Measurements from ENCODE around the gene PTX4.

DNA sequence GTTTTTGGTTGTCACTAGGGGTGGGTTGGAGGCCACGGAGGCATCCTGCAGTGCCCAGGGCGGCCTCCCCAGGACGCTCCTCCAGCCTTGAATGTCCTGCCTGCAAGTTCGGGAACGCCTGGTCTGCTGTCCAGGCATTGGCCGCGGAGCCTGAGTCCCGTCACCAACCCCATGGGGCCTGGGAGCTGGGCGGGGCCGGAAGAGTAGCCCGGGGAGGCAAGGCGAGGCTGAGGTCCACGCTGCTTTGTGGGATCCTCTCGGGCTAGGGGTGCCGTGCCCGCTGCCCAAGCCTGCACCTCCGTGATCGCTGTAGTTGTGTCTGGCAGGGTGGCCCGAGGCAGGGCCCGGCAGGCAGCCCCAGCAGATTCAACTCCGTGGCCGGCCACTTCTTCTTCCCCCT lies 17.2 kb upstream of the PTX4 start:
- TF ChIP-seq CTCF (IDR thresholded peaks at IDR 0.05; ENCODE audit: low read depth, low read length) (no peak), MAX (IDR thresholded peaks at IDR 0.05; ENCODE audit: low read depth, low read length) (no peak), POLR2A (IDR thresholded peaks at IDR 0.05; ENCODE audit: extremely low read depth, insufficient read length) (no peak), MYC (IDR thresholded peaks at IDR 0.05; ENCODE audit: low read depth, low read length) (no peak)
